Upper lobe of right lung (tissue), 1 donor: ENCODE results near the gene IGF1R. TPM values are rescaled to one million over a fixed set of nuclear protein-coding genes. Genes with fewer than 3 reads are reported as not detected.

Experiments
- ATAC-seq: fragments of 200-7000 bp; cut with Tn5 transposase; one replicate; pipeline ENCODE4 v1.9.1; 2020; ENCODE audit warnings: mild to moderate bottlenecking, moderate library complexity
- DNase-seq: peaks from one replicate; pipeline ENCODE4 v3.0.0-alpha.2; 2020
- H3K27ac ChIP-seq: fragments of 200-600 bp; one replicate; pipeline ENCODE4 v1.8.0; 2022
- H3K27me3 ChIP-seq: fragments of 200-600 bp; one replicate; pipeline ENCODE4 v1.8.0; 2022; ENCODE audit warnings: mild to moderate bottlenecking
- H3K36me3 ChIP-seq: fragments of 200-600 bp; one replicate; pipeline ENCODE4 v1.8.0; 2022
- H3K4me1 ChIP-seq: fragments of 200-600 bp; one replicate; pipeline ENCODE4 v1.8.0; 2022
- H3K4me3 ChIP-seq: fragments of 200-600 bp; one replicate; pipeline ENCODE4 v1.8.0; 2022; ENCODE audit warnings: mild to moderate bottlenecking
- H3K9me3 ChIP-seq: fragments of 200-600 bp; one replicate; pipeline ENCODE4 v1.8.0; 2022
- intact Hi-C: fragments of 100-400 bp; cut with DNase I; formaldehyde crosslinking; loops from one replicate; pipeline ENCODE4 v1.11.0; 2022
- total RNA-seq: library from RNA; stranded (reverse); fragmentation: NEBNext Ultra II Directional; extraction: Animal tissue kit (Norgen Biotek cat#: 25700); gene quantifications from one replicate; pipeline ENCODE4 v1.2.1, GENCODE V29; 2021
- TF ChIP-seq, protein P1 (sequence below): fragments of 200-600 bp; IDR thresholded peaks from one replicate; pipeline ENCODE4 v1.8.0; 2022; ENCODE audit warnings: antibody characterized with exemption
- donor health status: DM: no; HTN: yes; CAD: no; lungs with severe emphysema.

The IGF1R gene
- total RNA-seq, 1 donor from 2014 or later = 40.0 TPM

GRCh38 chr15:98803228-98804056 lies 155.1 kb downstream of the IGF1R start:
- Histone ChIP-seq H3K27me3 (no peaks in the 10 kb centered on the region), H3K4me3 (no peak overlapping the region), H3K9me3 (no peaks in the 10 kb centered on the region), H3K27ac (no peak overlapping the region), H3K36me3 (no peaks in the 10 kb centered on the region), H3K4me1 (peaks cover 36% of the 10 kb centered on the region)
- DNase-seq = no peak
- no peak for ATAC-seq
- TF ChIP-seq, protein P1, sequence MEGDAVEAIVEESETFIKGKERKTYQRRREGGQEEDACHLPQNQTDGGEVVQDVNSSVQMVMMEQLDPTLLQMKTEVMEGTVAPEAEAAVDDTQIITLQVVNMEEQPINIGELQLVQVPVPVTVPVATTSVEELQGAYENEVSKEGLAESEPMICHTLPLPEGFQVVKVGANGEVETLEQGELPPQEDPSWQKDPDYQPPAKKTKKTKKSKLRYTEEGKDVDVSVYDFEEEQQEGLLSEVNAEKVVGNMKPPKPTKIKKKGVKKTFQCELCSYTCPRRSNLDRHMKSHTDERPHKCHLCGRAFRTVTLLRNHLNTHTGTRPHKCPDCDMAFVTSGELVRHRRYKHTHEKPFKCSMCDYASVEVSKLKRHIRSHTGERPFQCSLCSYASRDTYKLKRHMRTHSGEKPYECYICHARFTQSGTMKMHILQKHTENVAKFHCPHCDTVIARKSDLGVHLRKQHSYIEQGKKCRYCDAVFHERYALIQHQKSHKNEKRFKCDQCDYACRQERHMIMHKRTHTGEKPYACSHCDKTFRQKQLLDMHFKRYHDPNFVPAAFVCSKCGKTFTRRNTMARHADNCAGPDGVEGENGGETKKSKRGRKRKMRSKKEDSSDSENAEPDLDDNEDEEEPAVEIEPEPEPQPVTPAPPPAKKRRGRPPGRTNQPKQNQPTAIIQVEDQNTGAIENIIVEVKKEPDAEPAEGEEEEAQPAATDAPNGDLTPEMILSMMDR = no peak
- intact Hi-C loops = no loop called here

DNA sequence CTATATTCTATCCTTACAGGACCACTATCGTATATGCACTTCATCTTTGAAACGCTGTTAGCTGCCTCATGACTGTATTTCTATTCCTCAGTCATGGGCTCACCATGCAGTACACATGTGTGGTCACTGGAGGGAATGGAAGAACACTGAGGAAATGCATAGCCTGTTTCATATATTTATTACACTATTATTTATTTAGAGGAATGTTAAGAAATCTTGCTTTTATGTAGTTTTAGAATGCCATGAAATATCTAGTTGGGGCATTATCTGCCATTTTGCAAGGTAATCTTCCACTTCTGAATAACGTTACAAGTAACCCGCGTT lies 155.7 kb downstream of the IGF1R start:
- DNase-seq = no peak
- intact Hi-C loops = no loop called here

DNA sequence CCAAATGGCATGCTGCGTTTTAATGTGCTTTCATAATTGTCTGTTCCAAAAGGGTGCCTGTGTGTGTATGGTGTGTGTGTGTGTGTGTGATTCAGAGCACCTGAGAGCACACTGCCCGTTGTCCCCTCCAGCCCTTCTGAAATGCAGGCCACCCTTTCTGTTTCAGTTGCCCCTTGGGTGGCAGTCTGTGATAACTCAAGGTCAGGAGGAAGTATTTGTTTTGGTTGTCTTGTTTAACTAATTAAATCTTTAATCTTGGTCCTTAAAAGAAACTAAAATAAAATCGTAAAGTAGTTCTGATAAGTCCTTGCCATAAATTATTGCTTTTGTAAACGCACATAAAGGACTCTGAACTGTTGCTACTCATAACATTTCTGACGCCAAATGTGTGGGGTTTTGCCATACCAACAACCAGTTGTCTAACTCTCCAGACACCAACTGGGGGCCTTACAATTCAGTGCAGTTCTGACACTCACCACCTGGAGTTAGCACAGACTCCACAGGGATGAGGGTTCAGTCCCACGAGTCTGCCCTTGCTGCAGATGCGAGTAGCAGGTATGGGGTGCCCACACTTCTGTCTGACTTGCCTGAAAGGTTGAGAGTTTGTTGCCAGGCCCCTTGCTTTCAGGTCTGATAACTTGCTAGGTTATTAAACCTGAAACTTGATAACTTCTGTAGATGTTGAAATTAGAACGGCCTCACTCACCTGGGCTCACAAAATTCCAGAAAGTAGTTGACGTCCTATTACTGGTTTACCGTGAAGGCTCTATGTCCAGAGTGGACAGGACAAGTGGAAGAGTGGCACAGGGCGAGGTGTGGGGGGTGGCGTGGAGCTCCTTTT lies 157.3 kb downstream of the IGF1R start:
- Histone ChIP-seq H3K9me3 (no peaks in the 10 kb centered on the region), H3K4me3 (no peak overlapping the region), H3K4me1 (peaks cover 22% of the 10 kb centered on the region), H3K27ac (no peak overlapping the region), H3K27me3 (no peaks in the 10 kb centered on the region), H3K36me3 (no peaks in the 10 kb centered on the region)
- ATAC-seq = no peak
- DNase-seq = no peak
- TF ChIP-seq, protein P1 = no peak
- intact Hi-C loops = no loop called here

More for the DNA sequence above, 155.7 kb downstream of the IGF1R start:
- Histone ChIP-seq H3K4me3 (no peak overlapping the region), H3K9me3 (no peaks in the 10 kb centered on the region), H3K27me3 (no peaks in the 10 kb centered on the region), H3K4me1 (peaks cover 33% of the 10 kb centered on the region), H3K27ac (no peak overlapping the region), H3K36me3 (no peaks in the 10 kb centered on the region)
- no peak for ATAC-seq
- TF ChIP-seq, protein P1 = no peak

DNA sequence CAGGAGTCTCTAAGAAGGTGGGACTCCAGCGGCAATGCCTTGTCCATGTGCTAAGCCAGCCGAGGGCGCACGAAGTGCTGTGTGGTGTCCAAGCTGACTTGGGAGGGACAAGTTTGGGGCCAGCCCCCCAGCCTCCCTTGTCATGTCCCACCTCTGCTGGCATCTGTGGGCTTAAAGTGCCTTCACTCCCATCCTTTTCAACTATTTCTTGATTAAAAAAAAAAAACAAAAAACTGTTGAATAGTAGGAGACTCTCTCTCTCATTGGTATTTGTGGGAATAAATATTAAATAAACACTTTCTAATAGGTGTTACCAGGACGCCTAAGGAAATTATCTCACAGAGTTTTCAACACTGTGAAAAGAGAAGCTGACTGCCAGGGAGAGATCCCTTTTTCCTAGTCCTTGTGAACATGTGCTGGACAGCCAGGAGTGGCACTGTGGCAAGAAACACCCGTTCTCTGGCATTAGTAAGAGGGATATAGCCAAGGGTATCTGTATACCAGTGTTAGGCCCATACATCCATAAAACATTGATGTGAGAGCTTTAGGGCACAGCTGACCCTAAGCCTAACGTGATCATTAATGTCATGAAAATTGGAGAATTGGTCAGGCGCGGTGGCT lies 158.0 kb downstream of the IGF1R start:
- TF ChIP-seq, protein P1 = no peak
- no peak overlapping the region for H3K4me3 ChIP-seq
- no peaks in the 10 kb centered on the region for H3K27me3 ChIP-seq
- no peaks in the 10 kb centered on the region for H3K36me3 ChIP-seq
- intact Hi-C loops = no loop called here
- no peak overlapping the region for H3K27ac ChIP-seq
- H3K4me1 ChIP-seq = peaks cover 15% of the 10 kb centered on the region
- no peak for DNase-seq
- no peak for ATAC-seq
- H3K9me3 ChIP-seq = no peaks in the 10 kb centered on the region

DNA sequence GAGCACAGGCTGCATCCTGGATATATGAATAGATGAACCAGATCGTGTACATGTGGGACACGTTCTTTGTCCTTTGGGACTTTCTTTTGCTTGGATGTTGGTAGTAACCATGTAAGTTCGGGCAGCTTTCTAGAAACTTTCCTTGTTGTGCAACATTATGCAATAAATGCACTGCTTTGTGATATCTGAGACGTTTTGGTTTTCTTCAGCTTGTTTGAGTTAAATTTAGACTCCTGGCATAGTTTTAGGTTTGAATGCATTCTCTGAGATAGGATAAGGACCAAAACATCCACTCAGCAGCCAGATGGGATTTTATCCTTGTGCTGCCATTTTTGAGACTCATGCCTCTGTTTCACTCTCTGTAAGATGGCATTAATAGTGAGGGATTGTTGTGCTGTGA lies 158.9 kb downstream of the IGF1R start:
- Histone ChIP-seq H3K27ac (no peak overlapping the region), H3K4me1 (peaks cover 7% of the 10 kb centered on the region), H3K36me3 (no peaks in the 10 kb centered on the region), H3K27me3 (no peaks in the 10 kb centered on the region), H3K4me3 (no peak overlapping the region), H3K9me3 (no peaks in the 10 kb centered on the region)
- TF ChIP-seq, protein P1 = no peak
- DNase-seq (no peak), ATAC-seq (no peak)
- intact Hi-C loops = no loop called here
